Epithelial cell of proximal tubule (primary cell): ENCODE data around the gene LRRC37A3. TPM values are rescaled to one million over a fixed set of nuclear protein-coding genes. Genes with fewer than 3 reads are reported as not detected.
"Not testable (repeated sequence)": the region's sequence is repeated elsewhere in the genome, so short reads cannot be mapped to it uniquely, and the experiment has no call there.

Experiments used
- DNase-seq: peaks from one replicate; pipeline ENCODE4 v3.0.0-alpha.2; 2011; ENCODE audit warnings: low read depth
- H3K4me3 ChIP-seq: 2 replicates; pipeline ENCODE4 v1.5.1; 2011; ENCODE audit warnings: low read depth, mild to moderate bottlenecking, low read length
- total RNA-seq: library from RNA; depleted of rRNA; stranded (reverse); fragments of >200 nt; gene quantifications from 2 replicates; pipeline ENCODE4 v1.2.3, GENCODE V29; 2015

The LRRC37A3 gene
- total RNA-seq, 1 donor from 2014 or later, result 4.0 TPM

GRCh38 chr17:64836623-64837017 is 82.7 kb downstream of the LRRC37A3 start:
- DNase-seq, result not testable (repeated sequence)
- H3K4me3 ChIP-seq, result peak overlapping the region; percentile 64

DNA sequence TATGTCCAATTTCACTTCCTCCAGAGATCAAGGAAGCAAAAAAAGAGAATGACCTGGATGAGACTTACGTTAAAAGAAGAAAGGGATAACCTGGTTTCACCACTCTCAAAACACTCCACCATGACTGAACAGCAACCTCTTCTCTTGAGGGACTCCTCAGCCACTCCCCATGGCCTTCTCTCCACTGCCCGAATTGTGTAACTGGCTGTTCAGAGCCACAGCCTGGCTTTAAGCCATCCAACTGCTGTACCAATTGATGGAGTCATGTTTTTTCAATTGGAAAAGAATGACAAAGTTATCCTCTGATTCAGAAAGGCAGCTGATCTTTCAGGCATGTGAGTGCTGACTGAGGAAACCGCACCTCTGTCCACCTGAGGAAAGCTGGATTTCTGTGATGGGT is 85.2 kb downstream of the LRRC37A3 start:
- peak; percentile 56 for DNase-seq
- H3K4me3 ChIP-seq, result not testable (repeated sequence)

GRCh38 chr17:64830631-64831040 is 88.6 kb downstream of the LRRC37A3 start:
- H3K4me3 ChIP-seq, DNase-seq: not testable (repeated sequence)

- DNase-seq, H3K4me3 ChIP-seq: not testable (repeated sequence)
These were observed 89.3 kb downstream of the LRRC37A3 start for GRCh38 chr17:64829824-64830630.

- H3K4me3 ChIP-seq, DNase-seq: not testable (repeated sequence)
These were observed 90.2 kb downstream of the LRRC37A3 start for GRCh38 chr17:64829068-64829467.

- not testable (repeated sequence) for H3K4me3 ChIP-seq, DNase-seq
These were observed 100.4 kb downstream of the LRRC37A3 start for GRCh38 chr17:64818904-64819303.

DNA sequence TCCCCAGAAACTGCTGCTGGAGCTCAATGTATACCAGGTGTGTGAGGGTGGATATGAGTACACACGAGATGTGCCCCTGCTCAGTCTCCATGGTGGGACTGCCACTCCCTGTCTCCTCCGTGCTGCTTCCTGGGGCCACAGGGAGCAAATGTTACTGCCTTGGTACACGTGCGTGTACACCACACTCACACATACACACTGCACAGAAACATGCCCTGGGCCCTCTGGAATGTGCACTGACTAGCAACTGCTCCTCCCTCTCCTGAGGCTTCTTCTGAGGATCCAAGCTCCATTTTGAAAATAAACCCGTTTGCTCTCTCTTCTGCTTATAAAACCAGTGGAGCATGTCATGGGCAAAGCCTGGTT is 103.5 kb downstream of the LRRC37A3 start:
- not testable (repeated sequence) for DNase-seq, H3K4me3 ChIP-seq

GRCh38 chr17:64814993-64815832 is 104.1 kb downstream of the LRRC37A3 start:
- not testable (repeated sequence) for DNase-seq, H3K4me3 ChIP-seq

GRCh38 chr17:64808178-64808977 is 110.9 kb downstream of the LRRC37A3 start:
- H3K4me3 ChIP-seq, DNase-seq: not testable (repeated sequence)

Other genes with a start within 250 kb of the LRRC37A3 start
- 37.8 and 43.6 TPM in 2 replicates for gene GNA13, start 137.3 kb upstream of the LRRC37A3 start, total RNA-seq
- 5.2 and 6.9 TPM in 2 replicates for gene RGS9, start 217.9 kb upstream of the LRRC37A3 start, total RNA-seq